NOMO-1 (cell line): Measurements from ENCODE around the gene ARSK.
"Not testable (repeated sequence)": the region's sequence is repeated elsewhere in the genome, so short reads cannot be mapped to it uniquely, and the experiment has no call there.

ENCODE experiments used
- DNase-seq, 2 experiments: peaks; one replicate each; lab custom pipeline; 2025; ENCODE audit not compliant: unreplicated experiment in 2 of 2; lab: John Stamatoyannopoulos, UW

Gene ARSK

GRCh38 chr5:95646226-95646568, 91.3 kb downstream of the ARSK start:
- not testable (repeated sequence) for DNase-seq

DNA sequence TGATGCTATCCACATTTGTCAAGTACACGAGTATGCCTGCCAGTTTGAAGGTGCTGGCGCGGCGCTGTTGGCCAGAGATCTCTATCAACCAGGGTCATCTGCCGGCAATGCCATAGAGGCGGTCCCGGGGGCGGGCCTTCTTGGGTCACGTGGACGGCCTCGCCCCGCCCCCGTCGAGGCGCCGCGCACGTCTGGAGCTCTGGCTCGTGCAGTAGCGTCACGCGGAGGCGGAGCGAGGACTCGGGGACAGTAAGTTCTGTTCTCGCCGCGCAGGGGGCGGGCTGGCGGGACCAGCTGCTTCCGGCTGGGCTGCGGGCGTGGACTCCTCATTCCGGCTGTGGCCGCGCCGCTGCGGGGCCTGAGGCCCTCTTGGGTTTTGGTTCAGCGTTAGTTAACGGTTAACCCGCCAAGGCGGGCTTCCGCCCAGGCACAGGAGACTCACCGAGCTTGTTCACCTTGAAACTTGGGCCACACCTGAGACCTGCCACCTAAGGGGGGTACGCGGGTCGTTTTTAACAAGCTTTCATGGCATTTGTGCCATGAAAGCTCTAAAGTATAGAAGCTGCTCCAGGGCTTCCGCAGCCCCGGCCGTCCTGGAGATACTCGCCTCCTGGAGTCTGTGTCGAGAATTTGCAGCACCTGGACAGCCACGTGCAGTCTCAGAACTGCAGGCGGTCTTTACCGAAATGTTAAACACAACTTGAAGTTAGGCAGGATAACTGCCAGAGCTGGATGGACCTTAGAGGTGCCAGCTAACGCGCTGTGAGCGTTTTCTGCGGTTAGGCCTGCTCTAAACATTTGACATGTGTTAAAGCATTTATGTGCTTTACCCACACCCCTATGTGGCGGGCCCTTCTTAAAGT, 91.9 kb downstream of the ARSK start, which contains the start of gene RFESD:
Gene RFESD, plus strand, starts transcription at position 209 of the 863 bp plus-strand sequence. CDS start 5,495 bp downstream, outside the sequence.
- peak; percentile 95 to 96 for DNase-seq

- peak in 1 of 2 experiments; percentile 56 for DNase-seq
Observed at GRCh38 chr5:95647886-95648860, 93.3 kb downstream of the ARSK start.

GRCh38 chr5:95649274-95649673, 94.4 kb downstream of the ARSK start:
- no peak for DNase-seq

- no peak for DNase-seq
Observed at GRCh38 chr5:95649842-95650620, 95.1 kb downstream of the ARSK start.

DNA sequence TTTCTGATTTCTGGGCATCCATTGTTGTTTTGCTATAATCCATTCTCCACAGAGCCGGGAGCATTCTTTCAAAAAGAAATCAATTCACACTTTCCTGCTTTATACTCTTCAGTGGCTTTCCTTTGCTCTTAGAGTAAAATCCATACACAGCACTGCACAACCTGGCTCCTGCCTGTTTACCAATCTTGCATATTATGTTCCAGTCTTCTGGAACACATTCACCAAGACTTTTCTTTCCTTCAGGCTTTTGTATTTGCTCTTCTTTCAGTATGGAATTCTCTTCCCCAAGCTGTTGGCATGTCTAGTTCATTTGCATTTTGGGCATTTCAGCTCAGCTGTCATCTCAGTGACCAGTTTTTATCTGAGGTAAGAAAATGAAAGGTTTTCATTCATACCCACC, 97.9 kb downstream of the ARSK start:
- DNase-seq, result no peak

GRCh38 chr5:95654196-95654595, 99.3 kb downstream of the ARSK start:
- no peak for DNase-seq
